HUDEP-2 (cell line): Measurements from ENCODE around the gene CLSTN2.
A peak's percentile ranks its signal among the peaks of the same experiment; 100 is the strongest.

Source experiments
- DNase-seq, 76 experiments: peaks; one replicate each; lab custom pipeline; 2025; ENCODE audit not compliant: unreplicated experiment in 76 of 76; lab: John Stamatoyannopoulos, UW

Gene CLSTN2

GRCh38 chr3:140468407-140468806 is 533.4 kb downstream of the CLSTN2 start:
- DNase-seq: no peak

- no peak for DNase-seq
These were observed 534.5 kb downstream of the CLSTN2 start for GRCh38 chr3:140469491-140469890.

GRCh38 chr3:140470211-140470610 is 535.2 kb downstream of the CLSTN2 start:
- DNase-seq: no peak

- DNase-seq: no peak
These were observed 536.0 kb downstream of the CLSTN2 start for GRCh38 chr3:140470962-140471361.

- no peak for DNase-seq
These were observed 537.5 kb downstream of the CLSTN2 start for GRCh38 chr3:140472306-140473020.

- no peak for DNase-seq
These were observed 552.6 kb downstream of the CLSTN2 start for GRCh38 chr3:140487566-140487965.

GRCh38 chr3:140493271-140493670 is 558.3 kb downstream of the CLSTN2 start:
- DNase-seq: no peak

- DNase-seq: no peak
These were observed 560.0 kb downstream of the CLSTN2 start for GRCh38 chr3:140494970-140495369.

- DNase-seq: no peak
These were observed 562.3 kb downstream of the CLSTN2 start for GRCh38 chr3:140497331-140497730.

- peak in 4 of 76 experiments; percentile 3 to 10 (median 4) for DNase-seq
These were observed 564.3 kb downstream of the CLSTN2 start for GRCh38 chr3:140499114-140499757.

GRCh38 chr3:140500473-140500872 is 565.5 kb downstream of the CLSTN2 start:
- no peak for DNase-seq

- DNase-seq: no peak
These were observed 566.2 kb downstream of the CLSTN2 start for GRCh38 chr3:140501061-140501769.

GRCh38 chr3:140501770-140502364 is 566.9 kb downstream of the CLSTN2 start:
- no peak for DNase-seq

- no peak for DNase-seq
These were observed 570.2 kb downstream of the CLSTN2 start for GRCh38 chr3:140505213-140505612.

- no peak for DNase-seq
These were observed 570.9 kb downstream of the CLSTN2 start for GRCh38 chr3:140505876-140506275.

GRCh38 chr3:140508550-140508949 is 573.6 kb downstream of the CLSTN2 start:
- DNase-seq: no peak

- no peak for DNase-seq
These were observed 574.5 kb downstream of the CLSTN2 start for GRCh38 chr3:140509534-140509933.

GRCh38 chr3:140510303-140510861 is 575.4 kb downstream of the CLSTN2 start:
- DNase-seq: no peak

- DNase-seq: no peak
These were observed 586.9 kb downstream of the CLSTN2 start for GRCh38 chr3:140521751-140522445.

- no peak for DNase-seq
These were observed 587.8 kb downstream of the CLSTN2 start for GRCh38 chr3:140522653-140523380.
